GM12878 (cell line): Measurements from ENCODE around the gene LIPF. TPM values are rescaled to one million over a fixed set of nuclear protein-coding genes. Genes with fewer than 3 reads are reported as not detected.

Experiments used
- ATAC-seq: fragments of 200-7000 bp; cut with Tn5 transposase; 3 replicates; pipeline ENCODE4 v1.9.1; 2020; ENCODE audit warnings: mild to moderate bottlenecking, moderate library complexity
- BruUV-seq: library from RNA; stranded (reverse); fragments of 400-500 nt; replicated peaks from 2 replicates; lab custom pipeline; 2021; lab: Mats Ljungman, UMichigan
- CTCF ChIA-PET: fragments of 300-600 bp; sonication (Branson Sonifier 250); formaldehyde crosslinking; extraction: SDS; loops from one replicate; lab custom pipeline; 2021; ENCODE audit warnings: inconsistent platforms; lab: Yijun Ruan, JAX
- POLR2A ChIA-PET: fragments of 350-600 bp; formaldehyde crosslinking; extraction: SDS; loops from one replicate; lab custom pipeline; 2021; ENCODE audit warnings: inconsistent platforms; lab: Charles Lee
- RAD21 ChIA-PET: fragments of 300-600 bp; sonication (Branson Sonifier 250); formaldehyde crosslinking; loops from one replicate; lab custom pipeline; 2023; ENCODE audit warnings: antibody characterized with exemption; ENCODE audit not compliant: unreplicated experiment; lab: Charles Lee
- SMC1A ChIA-PET: fragments of 300-600 bp; sonication (Branson Sonifier 250); formaldehyde crosslinking; loops from one replicate; lab custom pipeline; 2023; ENCODE audit not compliant: unreplicated experiment, uncharacterized antibody; lab: Charles Lee
- DNase-seq: peaks from one replicate; pipeline ENCODE4 v3.0.0-alpha.2; 2011; ENCODE audit warnings: low read depth, low spot score
- FAIRE-seq: peaks from 3 replicates; lab custom pipeline; 2011; peaks lifted over from hg19 to GRCh38; lab: Jason Lieb, UNC
- H2AFZ ChIP-seq: 2 replicates; pipeline ENCODE4 v1.6.0; 2011; ENCODE audit warnings: low read depth, low read length, control low read depth; ENCODE audit not compliant: control insufficient read depth
- H3K27ac ChIP-seq: 2 replicates; pipeline ENCODE4 v1.5.1; 2011; ENCODE audit warnings: control low read depth; ENCODE audit not compliant: control insufficient read depth, insufficient read depth
- H3K27me3 ChIP-seq, 2 experiments: replicated peaks in 1 of 2; 2 replicates each; pipeline versions ENCODE4 v1.6.0 to v1.6.1; 2011; ENCODE audit warnings: low read length in 1 of 2; ENCODE audit not compliant: control insufficient read depth in 2 of 2, insufficient read depth in 2 of 2
- H3K36me3 ChIP-seq, 2 experiments: 2 replicates each; pipeline ENCODE4 v1.5.1; 2011; ENCODE audit warnings: low read length in 1 of 2; ENCODE audit not compliant: control insufficient read depth in 2 of 2, insufficient read depth in 2 of 2
- H3K4me1 ChIP-seq: 2 replicates; pipeline ENCODE4 v1.6.1; 2011; ENCODE audit warnings: mild to moderate bottlenecking, low read length, moderate library complexity, mixed read lengths; ENCODE audit not compliant: control insufficient read depth, insufficient read depth
- H3K4me2 ChIP-seq: 2 replicates; pipeline ENCODE4 v1.6.0; 2011; ENCODE audit warnings: control low read depth; ENCODE audit not compliant: control insufficient read depth, insufficient read depth
- H3K4me3 ChIP-seq: fragments of 200-600 bp; sonication (generic); 2 replicates; pipeline ENCODE4 v1.5.1; 2016
- H3K79me2 ChIP-seq: 2 replicates; pipeline ENCODE4 v1.6.0; 2011; ENCODE audit warnings: low read length; ENCODE audit not compliant: control insufficient read depth, insufficient read depth
- H3K9ac ChIP-seq: 2 replicates; pipeline ENCODE4 v1.8.0; 2011; ENCODE audit warnings: low read length, control low read depth, mixed read lengths; ENCODE audit not compliant: control insufficient read depth, insufficient read depth
- H3K9me3 ChIP-seq: replicated peaks from 3 replicates; pipeline ENCODE4 v1.5.1; 2011; ENCODE audit warnings: mild to moderate bottlenecking, low read length; ENCODE audit not compliant: control insufficient read depth, insufficient read depth
- H4K20me1 ChIP-seq: 2 replicates; pipeline ENCODE4 v1.6.0; 2011; ENCODE audit not compliant: control insufficient read depth, insufficient read depth
- BACH1 ChIP-seq: fragments of 450-650 bp; IDR thresholded peaks from 2 replicates; pipeline ENCODE4 v1.6.1; 2017; ENCODE audit warnings: mild to moderate bottlenecking, borderline replicate concordance
- CHD1 ChIP-seq: IDR thresholded peaks from 2 replicates; pipeline ENCODE4 v1.6.1; 2012; ENCODE audit warnings: low read depth, low read length, improper control_type of control experiment
- CREM ChIP-seq: IDR thresholded peaks from 2 replicates; pipeline ENCODE4 v1.6.1; 2014; ENCODE audit warnings: antibody characterized with exemption, low read depth
- EED ChIP-seq: sonication (generic); IDR thresholded peaks from 2 replicates; pipeline ENCODE4 v1.6.1; 2016; ENCODE audit warnings: antibody characterized with exemption, low read depth
- ETV6 ChIP-seq, 2 experiments: fragments of 450-650 bp in 1 of 2; IDR thresholded peaks in 1 of 2; conservative IDR thresholded peaks in 1 of 2; 2 replicates each; pipeline ENCODE4 v1.6.1; 2014; ENCODE audit warnings: antibody characterized with exemption in 1 of 2, borderline replicate concordance in 1 of 2, low read depth in 1 of 2, mild to moderate bottlenecking in 1 of 2, moderate library complexity in 1 of 2
- FOXM1 ChIP-seq: IDR thresholded peaks from 2 replicates; pipeline ENCODE4 v1.6.1; 2012; ENCODE audit warnings: low read depth, mild to moderate bottlenecking, inconsistent platforms, low read length, moderate library complexity
- IRF4 ChIP-seq: IDR thresholded peaks from 2 replicates; pipeline ENCODE4 v1.6.1; 2011; ENCODE audit warnings: low read depth, low read length
- JUNB ChIP-seq: IDR thresholded peaks from 2 replicates; pipeline ENCODE4 v1.6.1; 2016; ENCODE audit warnings: antibody characterized with exemption, mild to moderate bottlenecking
- NFIC ChIP-seq: IDR thresholded peaks from 2 replicates; pipeline ENCODE4 v1.6.1; 2012; ENCODE audit warnings: low read depth, mild to moderate bottlenecking, inconsistent platforms, low read length, moderate library complexity
- NRF1 ChIP-seq: conservative IDR thresholded peaks from 2 replicates; pipeline ENCODE4 v1.6.1; 2011; ENCODE audit warnings: mild to moderate bottlenecking, low read depth, low read length, improper control_type of control experiment
- RFX5 ChIP-seq: IDR thresholded peaks from 2 replicates; pipeline ENCODE4 v1.6.1; 2011; ENCODE audit warnings: low read depth, low read length, improper control_type of control experiment
- ZNF207 ChIP-seq: fragments of 450-650 bp; IDR thresholded peaks from 2 replicates; pipeline ENCODE4 v1.6.1; 2014; ENCODE audit warnings: antibody characterized with exemption, mild to moderate bottlenecking, borderline replicate concordance
- WGBS: methylation state at CpG from one replicate; pipeline ENCODE4 v1.1.6; 2016; ENCODE audit warnings: low lambda C conversion rate; ENCODE audit not compliant: insufficient replicate concordance, insufficient coverage; ENCODE audit errors: missing lambda C conversion rate; 5-methylcytosine and 5-hydroxymethylcytosine counted together
- in situ Hi-C: fragments of 300-500 bp; cut with MboI; formaldehyde crosslinking; loops from 9 replicates; pipeline ENCODE4 v1.14.3; 2018; ENCODE audit warnings: mixed read lengths
- intact Hi-C: fragments of 100-400 bp; cut with micrococcal nuclease; formaldehyde crosslinking; loops from one replicate; pipeline ENCODE4 v1.14.2; 2022; ENCODE audit not compliant: unreplicated experiment
- polyA plus RNA-seq, 11 experiments: library from polyadenylated mRNA; depleted of rRNA in 4 of 11; unstranded in 6 of 11; stranded (reverse) in 5 of 11; fragments of >200 nt; fragmentation: Nextera tagmentation in 4 of 11; fragmentation: Illumina TruSeq in 1 of 11; extraction: Ambion mirVana in 4 of 11; extraction: Trizol in 1 of 11; gene quantifications; 1 replicate in 1 of 11; 2 replicates in 10 of 11; pipeline versions ENCODE4 v1.2.1 to v1.2.3, GENCODE V29; 2011 to 2016; ENCODE audit warnings: inconsistent platforms in 2 of 11, missing spikeins in 2 of 11, low read depth in 1 of 11
- total RNA-seq, 4 experiments: library from RNA; depleted of rRNA in 3 of 4; stranded (reverse); fragments of >200 nt in 3 of 4; fragmentation: Illumina TruSeq in 1 of 4; extraction: Trizol in 1 of 4; gene quantifications; 2 replicates each; pipeline versions ENCODE4 v1.2.1 to v1.2.3, GENCODE V29; 2013 to 2021

LIPF gene
- total and polyA plus RNA-seq, 10 of the 15 experiments (the other 5 are each of a cell fraction or from before 2014, with no cell fraction given): not detected

DNA sequence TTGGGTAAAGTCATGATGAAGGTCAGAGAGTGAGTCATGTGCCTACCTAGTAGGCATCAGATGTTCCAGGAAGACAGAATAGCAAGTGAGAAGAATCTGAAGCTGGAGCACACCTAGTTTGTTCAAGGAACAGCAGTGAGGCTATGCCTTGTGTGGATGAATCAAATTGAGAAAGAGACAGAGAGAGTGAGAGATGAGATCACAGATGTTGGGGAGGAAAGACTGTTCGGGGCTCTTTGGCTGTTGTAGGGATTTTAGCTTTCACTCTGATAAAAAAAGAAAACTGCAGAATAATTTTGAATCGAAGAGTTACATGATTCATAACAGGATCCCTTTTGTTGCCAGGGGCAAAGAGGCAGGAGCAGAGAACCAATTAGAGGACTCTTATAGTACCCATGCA is 6.3 kb downstream of the LIPF start:
- TF ChIP-seq ETV6 (conservative IDR thresholded peaks at IDR 0.05 in 1 of 2, IDR thresholded peaks at IDR 0.05 in 1 of 2; ENCODE audit: borderline replicate concordance in 1 of 2, low read depth in 1 of 2) (peak in 1 of 2 experiments; percentile 28; a peak in 1 of 4 replicates), IRF4 (0 out of 2 replicates have a peak, but pooled peaks have one; percentile 26), NRF1 (no peak), NFIC (peak; percentile 72; the same call in 1 of the 2 replicates), ZNF207 (no peak), CREM (peak; percentile 63; the same call in 1 of the 2 replicates), EED (peak; percentile 73), BACH1 (no peak), RFX5 (no peak), JUNB (peak; percentile 90), CHD1 (no peak), FOXM1 (peak; percentile 17; the same call in 1 of the 2 replicates)
- ChIA-PET CTCF (interaction anchor here (1.0 kb wide), 1 partner anchor 14 kb away, joined by 3 read pairs; no protein-coding TSS in a partner anchor), RAD21 (no interaction called here), POLR2A (no interaction called here), SMC1A (no interaction called here)
- 0% methylated on average over 2 of the region's 2 CpGs for WGBS
- ATAC-seq (peak; percentile 79), DNase-seq (no peak), FAIRE-seq (no peak)
- Histone ChIP-seq H3K4me2 (no peak overlapping the region), H3K9me3 (no peaks in the 10 kb centered on the region), H3K27ac (no peak overlapping the region), H3K36me3 (no peaks in the 10 kb centered on the region), H3K4me3 (no peak overlapping the region), H4K20me1 (no peaks in the 10 kb centered on the region), H2AFZ (peak overlapping the region; percentile 35; the same call in 1 of the 2 replicates), H3K79me2 (no peaks in the 10 kb centered on the region), H3K4me1 (no peaks in the 10 kb centered on the region), H3K27me3 (no peaks in the 10 kb centered on the region; a peak in 1 of 4 replicates), H3K9ac (no peak overlapping the region)
- in situ Hi-C loops: no loop called here
- BruUV-seq: no TSS peak
- intact Hi-C loops: no loop called here
